ENCODE measurements around the gene ZNF280D.

Gene ZNF280D

DNA sequence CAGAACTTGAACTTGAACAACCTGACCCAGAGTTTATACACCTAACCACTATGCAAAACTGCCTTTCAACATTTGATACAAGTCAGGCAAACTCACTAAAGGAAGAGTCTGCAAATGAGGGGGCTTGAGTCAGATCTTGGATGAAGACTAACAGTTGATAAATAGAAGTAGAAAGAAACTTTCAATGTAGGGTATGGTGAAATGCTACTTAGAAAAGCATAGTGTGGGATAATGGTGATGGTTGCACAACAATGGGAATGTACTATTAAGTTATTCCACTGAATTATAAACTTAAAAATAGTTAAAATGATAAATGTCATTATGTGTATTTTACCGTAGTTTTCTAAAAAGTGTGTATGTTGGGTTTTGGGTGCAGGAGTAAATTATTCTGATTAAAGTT lies 19.7 kb upstream of the ZNF280D start:
- DNase-seq (ENCODE audit: low spot score) = no peak

DNA sequence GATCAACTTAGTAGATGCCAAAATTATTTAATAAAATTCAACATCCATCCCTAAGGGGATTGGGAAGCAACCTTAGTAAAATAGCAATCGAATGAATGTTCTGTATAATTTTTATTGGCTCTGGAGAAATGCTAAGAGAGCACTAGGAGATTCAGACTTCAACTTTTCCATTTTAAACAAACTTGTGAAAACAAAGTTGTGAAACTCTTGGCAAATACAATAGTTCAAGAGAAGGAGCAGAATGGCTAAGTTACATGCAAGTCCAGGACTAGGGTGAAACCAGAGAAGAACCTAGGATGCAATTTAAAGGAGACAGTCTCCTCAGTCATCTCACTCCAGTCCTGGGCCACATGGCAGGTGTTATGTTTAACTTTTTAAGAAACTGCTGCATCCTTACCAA lies 16.7 kb upstream of the ZNF280D start:
- DNase-seq (ENCODE audit: low spot score) = no peak

DNA sequence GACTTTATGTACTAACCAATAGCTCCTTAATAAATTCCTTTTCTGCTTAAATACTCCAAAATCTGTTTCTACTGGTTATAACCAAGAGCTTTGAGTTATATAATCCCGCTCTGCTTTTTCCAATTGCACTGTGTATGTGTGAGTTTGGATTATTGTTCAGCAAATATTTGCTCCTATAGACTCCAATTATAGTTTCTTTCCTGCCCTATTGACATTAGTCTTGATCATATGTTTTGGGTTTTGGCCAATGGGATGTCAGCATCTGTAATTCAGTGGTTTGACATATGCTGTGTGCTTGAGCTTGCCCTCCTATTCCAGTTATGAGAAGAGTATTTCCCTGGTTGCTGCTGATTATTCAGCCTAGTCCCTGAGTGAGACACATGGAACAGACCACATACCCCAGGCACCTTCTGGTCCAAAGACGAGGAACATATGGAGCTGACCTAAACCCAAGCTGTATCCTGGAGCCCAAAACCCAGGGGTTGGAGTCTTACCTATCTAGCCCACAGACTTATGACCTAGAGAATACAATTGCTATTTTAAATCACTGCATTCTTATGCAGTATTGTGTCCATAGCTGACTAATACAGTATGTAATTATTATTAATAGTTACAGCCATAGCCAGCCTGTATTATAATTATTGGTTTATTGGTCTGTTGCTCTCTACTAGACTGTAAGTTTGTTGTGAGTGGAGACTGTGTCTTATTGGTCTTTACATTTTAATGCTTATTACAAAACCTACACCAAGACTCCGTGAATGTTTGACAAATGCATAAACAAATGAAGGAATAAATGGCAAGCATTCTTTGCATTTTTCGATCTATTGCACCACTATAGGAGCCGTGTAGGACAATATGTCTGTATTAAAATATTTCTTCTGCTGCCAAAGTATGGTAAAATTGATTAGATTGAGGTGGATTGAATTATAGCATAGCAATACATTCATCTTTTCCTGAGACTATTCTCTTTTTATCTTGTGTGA lies 11.7 kb upstream of the ZNF280D start:
- DNase-seq (ENCODE audit: low spot score) = no peak

DNA sequence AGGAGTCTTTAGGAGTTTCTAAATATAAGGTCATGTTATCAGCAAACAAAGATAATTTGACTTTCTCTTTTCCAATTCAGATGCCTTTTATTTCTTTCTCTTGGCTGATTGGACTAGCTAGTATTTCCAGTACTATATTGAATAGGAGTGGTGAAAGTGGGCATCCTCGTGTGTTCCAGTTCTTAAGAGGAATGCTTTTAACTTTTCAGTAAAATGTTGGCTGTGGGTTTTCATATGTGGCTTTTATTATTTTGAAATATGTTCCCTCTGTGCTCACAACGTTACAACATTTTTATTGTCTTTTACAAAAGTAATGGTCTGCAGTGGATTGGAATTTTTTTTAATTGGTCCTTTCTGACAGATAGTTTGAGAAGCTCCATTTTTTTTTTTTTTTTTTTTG lies 8.2 kb upstream of the ZNF280D start:
- DNase-seq (ENCODE audit: low spot score) = no peak

DNA sequence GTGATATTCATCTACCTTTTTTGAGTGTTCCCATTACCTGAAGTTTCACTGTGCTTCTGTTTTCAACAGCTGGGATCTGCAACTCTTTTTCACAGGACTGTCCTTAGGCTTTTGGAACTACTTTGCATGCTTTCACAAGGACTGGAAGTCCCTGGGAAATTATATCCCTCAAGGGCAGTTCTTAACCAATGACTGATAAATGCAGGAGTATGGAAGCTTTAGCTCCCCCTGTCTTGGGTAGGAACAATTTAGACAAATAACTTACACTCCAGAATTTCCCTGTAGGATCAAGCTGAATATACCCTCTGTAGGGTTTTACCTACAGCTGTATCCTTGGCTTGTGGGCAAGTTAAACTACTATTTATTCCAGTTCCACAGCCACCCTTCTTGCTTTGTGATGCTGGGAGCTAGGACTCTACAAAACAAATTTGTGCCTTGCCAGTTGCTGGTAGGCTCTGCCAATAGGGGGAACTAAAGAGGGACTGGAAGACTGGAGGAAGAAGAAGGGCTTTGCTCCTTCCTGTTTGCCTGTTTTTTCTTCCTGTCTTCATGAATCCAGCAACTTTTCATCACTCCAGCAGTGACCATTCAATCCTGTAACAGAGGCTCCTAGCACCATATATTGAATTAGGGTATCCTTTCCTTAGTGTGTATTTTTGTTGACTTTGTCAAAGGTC lies 6.8 kb upstream of the ZNF280D start:
- no peak for DNase-seq (ENCODE audit: low spot score)

DNA sequence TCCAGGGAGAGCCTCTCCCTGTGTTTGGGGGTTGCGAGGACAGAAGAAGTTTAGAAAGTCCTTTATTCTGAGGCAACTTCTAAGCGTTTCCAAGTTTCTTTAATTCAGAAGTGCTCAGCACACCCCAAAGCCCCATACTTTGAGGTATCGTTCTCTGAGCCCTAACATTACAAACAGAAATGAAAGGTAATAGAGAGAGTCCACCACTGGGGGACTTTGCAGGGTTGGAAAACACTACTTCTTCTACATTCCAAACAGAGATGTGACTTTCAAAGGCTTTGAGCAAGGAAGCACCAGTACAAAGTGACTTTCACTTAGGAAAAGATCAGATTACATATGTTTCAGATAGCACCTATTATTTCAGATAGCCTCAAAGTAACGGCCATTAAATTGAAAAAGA lies 6.2 kb upstream of the ZNF280D start:
- DNase-seq (ENCODE audit: low spot score) = no peak

DNA sequence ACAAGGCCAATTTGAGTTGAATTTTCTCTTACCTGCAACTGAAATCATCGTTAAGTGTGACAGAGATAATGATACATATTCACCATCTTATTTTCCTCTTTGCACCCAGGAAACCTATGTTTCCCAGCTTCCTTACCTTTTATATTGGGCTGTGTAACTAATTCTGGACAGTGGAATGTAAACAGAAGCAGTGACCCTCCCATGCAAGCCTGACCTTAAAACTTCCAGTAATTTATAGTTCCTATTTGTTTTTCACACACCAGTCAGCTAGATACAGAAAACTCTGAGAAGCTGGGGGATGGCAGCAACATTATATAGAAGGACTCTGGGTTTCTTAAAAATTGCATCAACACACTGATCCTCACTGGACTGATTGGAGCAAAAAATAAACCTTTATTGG lies 4.5 kb upstream of the ZNF280D start:
- DNase-seq (ENCODE audit: low spot score) = no peak

DNA sequence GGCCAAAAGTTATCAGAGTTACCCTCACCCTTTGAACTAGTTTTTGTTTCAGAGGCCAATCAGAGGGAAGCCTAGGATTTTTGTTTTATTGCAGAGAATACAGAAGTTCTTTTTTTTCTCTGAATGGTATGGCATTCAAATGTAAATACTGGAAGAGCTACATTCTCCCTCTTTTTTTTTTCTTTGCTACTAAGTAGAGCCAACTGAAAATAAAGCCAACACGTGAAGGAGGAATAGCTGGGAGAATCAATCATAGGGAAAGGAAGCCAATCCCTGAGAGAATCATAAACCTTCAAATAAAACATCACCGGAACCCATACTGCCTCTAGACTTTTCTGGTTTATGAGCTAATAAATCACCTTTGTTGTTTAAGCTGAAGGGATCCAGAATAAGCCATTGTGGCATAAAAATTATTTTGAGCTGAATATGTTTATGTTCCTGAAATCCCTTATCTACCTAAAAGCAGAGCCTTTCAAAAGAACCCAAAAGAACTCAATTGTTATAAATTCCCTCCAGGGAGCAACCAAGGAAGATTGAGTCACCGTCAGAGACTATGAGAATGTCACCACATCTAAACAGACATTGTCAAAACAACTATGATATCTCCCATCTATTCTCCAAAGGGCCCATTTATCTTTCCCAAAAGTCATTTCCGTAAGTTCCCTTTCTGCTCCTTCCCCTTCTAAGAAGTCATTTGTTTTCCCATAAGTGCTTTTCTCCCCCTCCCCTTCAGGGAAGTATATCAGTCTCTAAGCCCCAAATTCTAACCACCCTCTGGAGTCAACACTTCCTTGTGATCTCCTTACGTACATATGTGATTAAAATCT lies 3.8 kb upstream of the ZNF280D start:
- DNase-seq (ENCODE audit: low spot score) = peak; percentile 61

DNA sequence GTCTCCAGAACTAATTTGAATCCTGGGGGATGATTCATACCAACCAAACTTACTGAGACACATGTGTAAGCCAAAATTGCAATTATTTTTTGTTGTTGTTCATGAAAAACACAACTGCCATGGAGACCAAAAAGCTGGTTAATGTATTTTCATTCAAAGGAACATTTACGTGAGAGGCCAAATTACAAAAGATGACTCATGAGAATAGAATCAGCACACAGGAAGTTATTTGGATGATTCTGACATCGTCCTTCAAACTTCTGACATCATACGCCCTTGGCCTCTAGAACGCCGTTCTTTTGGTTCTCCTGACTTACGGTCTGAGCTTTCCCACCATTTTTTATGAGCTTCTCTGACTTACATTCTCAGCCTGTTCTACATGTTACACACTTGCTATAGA lies 3.0 kb upstream of the ZNF280D start:
- DNase-seq (ENCODE audit: low spot score) = peak; percentile 81

DNA sequence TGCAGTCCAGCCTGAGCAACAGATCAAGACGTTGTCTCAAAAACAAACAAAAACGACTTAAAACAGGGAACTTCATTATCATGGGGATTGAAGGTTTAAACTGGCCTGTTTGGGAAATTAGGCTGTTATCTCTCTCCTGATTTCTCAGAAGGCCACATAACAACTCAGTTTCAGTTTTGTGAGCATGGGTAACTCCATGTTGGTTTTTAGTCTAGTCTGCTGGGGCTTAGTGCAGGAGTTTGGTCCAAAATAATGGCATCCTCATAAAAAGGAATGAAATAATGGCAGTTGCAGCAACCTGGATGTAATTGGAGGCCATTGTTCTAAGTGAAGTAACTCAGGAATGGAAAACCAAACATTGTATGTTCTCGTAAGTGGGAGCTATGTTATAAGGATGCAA lies 2.3 kb upstream of the ZNF280D start:
- DNase-seq (ENCODE audit: low spot score) = no peak

DNA sequence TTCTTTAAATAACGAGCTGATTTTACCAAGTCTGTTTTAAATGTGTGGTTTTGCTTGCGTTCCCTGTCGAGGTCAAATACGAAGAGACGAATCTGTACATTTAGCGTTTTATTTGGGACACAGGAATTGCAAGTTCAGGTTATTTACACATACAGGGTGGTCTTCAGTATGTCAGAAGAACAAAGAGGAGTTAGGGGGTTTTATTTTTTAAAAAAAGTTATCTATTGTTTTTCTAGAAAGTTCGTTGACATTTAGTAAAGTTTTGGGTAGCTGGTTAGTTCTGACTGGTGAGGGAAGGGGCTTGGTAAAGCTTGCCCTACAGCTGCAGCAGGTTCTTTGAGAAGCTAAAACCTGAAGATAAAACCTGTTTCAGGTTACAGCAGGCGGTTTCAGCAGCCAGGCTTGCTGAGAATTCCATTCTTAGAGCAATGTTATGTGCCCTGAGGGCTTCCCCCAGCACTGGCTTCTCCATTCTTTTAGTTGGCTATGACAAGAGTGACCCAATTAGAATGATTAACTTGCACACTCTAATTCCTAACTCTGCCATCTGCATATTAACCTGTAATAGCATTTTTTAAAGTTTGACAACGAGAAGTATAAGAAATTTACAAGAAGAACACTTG lies 815 bp upstream of the ZNF280D start:
- no peak for DNase-seq (ENCODE audit: low spot score)

DNA sequence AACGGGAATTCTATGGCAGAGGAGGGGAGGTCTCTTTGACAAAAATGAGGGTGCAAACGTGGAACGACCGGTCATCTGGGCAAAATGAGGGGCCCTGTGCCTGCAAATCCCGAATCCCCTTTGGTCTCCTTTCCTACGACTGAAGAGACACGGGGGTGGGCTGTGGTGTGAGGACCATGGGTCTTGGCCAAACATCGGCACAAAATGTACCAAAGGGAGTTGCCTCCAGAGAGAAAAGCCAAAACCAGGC lies 498 bp downstream of the ZNF280D start:
- peak; percentile 51 for DNase-seq (ENCODE audit: low spot score)

DNA sequence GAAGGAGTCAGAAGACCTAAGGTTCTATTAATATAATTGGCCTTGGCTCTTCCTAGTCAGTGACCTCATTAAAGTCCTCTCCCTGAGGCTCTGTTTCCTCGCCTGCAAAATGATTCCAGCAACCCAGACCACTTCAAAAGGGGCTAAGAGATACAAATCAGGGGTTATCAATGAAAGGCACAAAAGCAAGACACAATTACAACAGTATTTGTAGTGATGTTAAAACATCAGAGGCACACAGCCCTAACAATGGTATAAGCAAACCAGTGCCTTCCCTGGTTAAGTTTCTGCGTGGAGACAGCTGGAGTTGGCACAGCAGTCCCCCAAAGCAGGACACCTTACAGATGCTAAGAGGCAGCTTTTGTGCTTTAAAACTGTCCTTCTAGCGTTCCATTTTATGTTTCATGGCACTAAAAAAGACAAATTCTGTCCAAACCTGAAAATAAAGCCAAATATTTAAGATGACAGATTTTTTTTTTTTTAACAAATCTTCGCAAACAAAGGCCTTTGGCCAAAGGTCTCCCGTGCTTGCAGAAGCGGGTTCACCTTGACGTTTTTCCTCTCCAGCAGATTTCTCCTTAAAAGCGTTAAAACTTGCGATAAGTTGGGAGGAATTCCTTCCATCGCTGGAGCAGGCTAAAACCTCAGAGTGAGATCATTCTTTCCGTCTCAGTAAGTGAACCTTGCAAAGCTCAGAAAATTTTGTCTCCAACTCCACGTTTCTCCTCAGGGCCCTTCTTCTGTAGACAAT lies 999 bp downstream of the ZNF280D start:
- peak; percentile 37 for DNase-seq (ENCODE audit: low spot score)

DNA sequence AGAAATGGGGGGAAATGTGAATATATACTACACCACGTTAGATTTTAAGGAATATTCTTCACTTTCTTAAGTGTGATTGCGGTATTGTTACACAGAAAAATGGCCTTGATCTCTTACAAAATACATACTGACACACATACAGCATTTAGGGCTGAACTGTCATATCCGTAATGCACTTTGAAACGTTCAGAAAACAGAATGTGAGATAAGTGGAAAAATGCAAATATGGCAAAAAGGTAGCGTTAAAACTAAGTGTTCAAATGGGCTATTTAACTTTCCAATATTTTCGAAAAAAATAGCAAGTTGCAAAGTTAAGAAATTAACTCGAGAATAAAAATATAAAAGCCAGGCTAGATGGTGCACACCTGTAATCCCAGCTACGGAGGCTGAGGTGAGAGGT lies 1.8 kb downstream of the ZNF280D start:
- DNase-seq (ENCODE audit: low spot score) = no peak

DNA sequence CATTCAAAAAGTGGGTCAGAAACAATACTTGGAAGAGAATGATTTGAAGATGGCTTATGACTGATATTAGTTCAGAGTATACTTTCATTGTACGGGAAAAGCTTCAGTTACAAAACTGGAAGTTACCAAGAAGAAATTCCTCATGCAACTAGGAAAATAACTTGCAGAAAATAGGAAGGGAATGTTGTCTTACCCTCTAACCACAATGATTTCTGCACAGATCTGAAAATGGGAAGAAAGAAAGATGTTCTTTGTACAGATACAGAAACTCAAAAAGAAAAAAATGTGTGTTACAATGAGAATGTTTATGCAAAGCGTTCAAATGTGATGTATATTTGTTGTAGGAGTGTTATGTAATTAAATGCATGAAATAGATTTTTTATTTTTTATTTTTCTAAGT lies 3.7 kb downstream of the ZNF280D start:
- no peak for DNase-seq (ENCODE audit: low spot score)

DNA sequence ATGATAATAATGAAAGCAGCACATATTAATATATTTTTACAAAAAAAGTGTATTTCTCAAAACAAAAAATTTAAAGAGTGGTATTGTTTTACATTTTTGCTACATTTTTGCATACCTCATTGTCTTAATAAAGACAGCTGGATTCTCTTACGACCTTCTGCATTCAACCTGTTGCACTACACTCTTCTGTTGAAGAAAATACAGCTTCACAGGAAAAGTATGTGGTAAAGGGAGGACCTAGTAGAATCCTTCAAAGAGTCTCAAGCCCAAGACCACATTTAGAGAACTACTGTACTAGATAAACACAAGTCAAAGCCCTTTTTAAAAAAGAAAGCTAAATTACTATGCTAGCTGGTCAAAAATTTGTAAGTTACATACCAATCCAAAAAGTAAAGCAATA lies 7.9 kb downstream of the ZNF280D start:
- DNase-seq (ENCODE audit: low spot score) = no peak

DNA sequence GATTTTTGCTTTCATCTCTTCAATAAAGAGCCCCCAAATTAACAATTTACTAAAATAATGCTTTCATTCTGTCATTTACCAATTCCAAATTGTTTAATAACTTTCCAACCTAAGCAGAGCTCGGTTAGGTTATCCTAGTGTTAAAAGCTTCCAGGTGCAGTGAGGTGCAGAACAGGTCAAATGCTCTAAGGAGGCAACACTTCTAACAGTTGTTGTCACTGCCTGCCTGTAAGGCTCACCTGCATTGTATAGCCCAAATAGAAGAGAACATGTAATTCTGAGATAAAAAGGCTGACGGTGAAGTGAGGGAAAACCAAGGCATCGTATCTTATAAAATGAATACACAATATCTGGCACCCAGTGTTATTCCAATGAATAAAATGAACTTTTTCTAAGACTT lies 9.1 kb downstream of the ZNF280D start:
- DNase-seq (ENCODE audit: low spot score) = no peak

DNA sequence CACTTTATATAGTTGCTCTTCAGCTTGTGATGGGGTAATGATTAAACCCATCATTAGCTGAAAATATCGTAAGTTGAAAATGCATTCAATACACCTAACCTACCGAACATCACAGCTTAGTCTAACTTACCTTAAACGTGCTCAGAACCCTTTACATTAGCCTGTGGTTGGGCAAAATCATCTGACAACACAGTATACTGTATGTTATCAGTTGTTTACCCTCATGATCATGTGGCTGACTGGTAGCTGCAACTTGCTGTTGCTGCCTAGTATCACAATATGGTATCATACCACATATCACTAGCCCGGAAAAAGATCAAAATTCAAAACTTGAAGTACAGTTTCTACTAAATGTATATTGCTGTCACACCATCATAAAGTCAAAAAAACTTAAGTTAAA lies 9.5 kb downstream of the ZNF280D start:
- no peak for DNase-seq (ENCODE audit: low spot score)

DNA sequence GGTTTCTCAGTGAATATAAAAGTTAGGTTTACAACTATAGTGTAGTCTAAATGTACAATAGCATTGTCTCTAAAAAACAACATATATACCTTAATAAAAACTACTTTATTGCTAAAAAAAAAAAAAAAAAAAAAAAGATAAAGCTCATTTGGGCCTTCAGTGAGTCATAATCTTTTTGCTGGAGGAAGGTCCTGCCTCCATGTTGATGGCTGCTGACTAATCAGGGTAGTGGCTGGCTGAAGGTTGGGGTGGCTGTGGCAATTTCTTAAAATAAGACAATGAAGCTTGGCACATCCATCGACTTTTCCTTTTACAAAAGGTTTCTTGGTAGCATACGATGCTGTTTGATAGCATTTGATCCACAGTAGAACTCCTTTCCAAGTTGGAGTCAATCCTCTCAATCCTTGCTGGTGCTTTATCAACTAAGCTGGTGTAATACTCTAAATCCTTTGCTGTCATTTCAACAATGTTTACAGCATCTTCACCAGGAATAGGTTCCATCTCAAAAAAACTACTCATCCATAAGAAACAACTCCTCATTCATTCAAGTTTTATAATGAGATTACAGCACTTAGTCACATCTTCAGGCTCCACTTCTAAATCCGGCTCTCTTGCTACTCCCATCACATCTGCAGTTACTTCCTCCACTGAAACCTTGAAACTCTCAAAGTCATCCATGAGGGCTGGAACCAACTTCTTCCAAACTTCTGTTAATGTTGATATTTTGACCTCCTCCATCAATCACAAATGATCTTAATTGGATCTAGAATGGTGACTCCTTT lies 13.3 kb downstream of the ZNF280D start:
- DNase-seq (ENCODE audit: low spot score) = no peak

DNA sequence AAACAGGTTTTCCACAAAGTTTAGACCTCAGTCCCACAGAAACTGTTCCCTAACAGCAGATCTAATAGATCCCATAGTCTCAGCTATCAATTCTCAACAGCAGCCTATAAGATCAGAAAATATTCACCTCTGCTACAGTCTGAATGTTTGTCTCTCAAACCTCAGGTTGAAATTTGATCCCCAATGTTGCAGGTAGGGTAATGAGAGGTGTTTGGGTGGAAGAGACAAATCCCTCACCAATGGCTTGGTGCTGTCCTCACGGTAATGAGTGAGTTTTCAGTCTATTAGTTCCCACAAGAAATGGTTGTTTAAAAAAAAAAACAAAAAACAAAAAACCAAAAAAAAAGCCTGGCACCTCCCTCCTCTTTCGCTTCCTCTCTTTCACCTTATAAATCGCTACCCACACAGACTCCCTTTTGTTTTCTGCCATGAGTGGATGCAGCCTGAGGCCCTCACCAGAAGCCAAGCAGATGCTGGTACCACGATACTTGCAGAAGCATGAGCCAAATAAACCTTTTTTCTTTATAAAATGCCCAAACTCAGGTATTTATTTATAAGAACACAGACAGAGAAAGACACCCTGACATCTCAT lies 14.2 kb downstream of the ZNF280D start:
- DNase-seq (ENCODE audit: low spot score) = no peak

DNA sequence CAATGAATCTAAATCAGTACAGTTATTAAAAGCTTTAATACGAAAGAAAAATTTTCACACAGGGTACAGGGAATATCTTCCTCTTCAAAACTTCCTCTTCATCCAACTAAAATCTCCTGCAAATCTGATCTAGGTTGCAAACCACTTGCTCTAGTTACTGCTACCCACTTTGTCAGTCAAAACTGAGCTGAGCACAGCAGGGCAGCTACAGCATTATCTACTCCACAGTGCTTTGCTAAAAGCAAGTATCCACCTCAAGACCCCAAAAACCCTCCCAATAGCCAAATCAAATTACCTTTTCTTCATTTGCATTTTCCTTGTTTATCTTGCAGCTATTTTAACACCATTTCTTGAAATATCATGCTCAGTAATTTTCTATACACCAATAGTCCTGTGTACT lies 14.7 kb downstream of the ZNF280D start:
- no peak for DNase-seq (ENCODE audit: low spot score)
